KMS-11 (cell line): ENCODE measurements around the gene MRPS16.
"Not testable (repeated sequence)": the region's sequence is repeated elsewhere in the genome, so short reads cannot be mapped to it uniquely, and the experiment has no call there.

Experiments
- H2AFZ ChIP-seq: fragments of 200-600 bp; sonication (generic); 2 replicates; pipeline ENCODE4 v1.6.1; 2016; ENCODE audit warnings: antibody characterized with exemption, mixed run types, low read depth
- H3K27ac ChIP-seq: fragments of 200-600 bp; sonication (generic); 2 replicates; pipeline ENCODE4 v1.6.1; 2016; ENCODE audit warnings: mild to moderate bottlenecking, mixed run types
- H3K27me3 ChIP-seq: fragments of 200-600 bp; sonication (generic); 2 replicates; pipeline ENCODE4 v1.6.1; 2017; ENCODE audit warnings: mild to moderate bottlenecking, low read depth, mixed run types, moderate library complexity; ENCODE audit not compliant: insufficient read depth
- H3K36me3 ChIP-seq: fragments of 200-600 bp; sonication (generic); 2 replicates; pipeline ENCODE4 v1.6.1; 2017; ENCODE audit warnings: mild to moderate bottlenecking, mixed run types; ENCODE audit not compliant: insufficient read depth
- H3K4me1 ChIP-seq: fragments of 200-600 bp; sonication (generic); 2 replicates; pipeline ENCODE4 v1.6.1; 2016; ENCODE audit warnings: mild to moderate bottlenecking, low read depth, mixed run types; ENCODE audit not compliant: poor library complexity, severe bottlenecking
- H3K4me2 ChIP-seq: fragments of 200-600 bp; sonication (generic); 2 replicates; pipeline ENCODE4 v1.7.0; 2016; ENCODE audit warnings: mild to moderate bottlenecking, mixed run types
- H3K4me3 ChIP-seq: fragments of 200-600 bp; sonication (generic); IDR thresholded peaks from 2 replicates; pipeline ENCODE4 v1.6.1; 2017; ENCODE audit warnings: low read depth, low read length, mixed read lengths; ENCODE audit not compliant: insufficient read depth
- H3K79me2 ChIP-seq: fragments of 200-600 bp; sonication (generic); 2 replicates; pipeline ENCODE4 v1.6.1; 2016; ENCODE audit warnings: low read depth, mixed run types; ENCODE audit not compliant: insufficient read depth
- H3K9ac ChIP-seq: fragments of 200-600 bp; sonication (generic); 2 replicates; pipeline ENCODE4 v1.6.1; 2016; ENCODE audit warnings: mild to moderate bottlenecking, mixed run types
- H4K20me1 ChIP-seq: fragments of 200-600 bp; sonication (generic); 2 replicates; pipeline ENCODE4 v1.6.1; 2016; ENCODE audit warnings: mild to moderate bottlenecking, mixed run types; ENCODE audit not compliant: insufficient read depth
- CTCF ChIP-seq: fragments of 200-600 bp; sonication (generic); conservative IDR thresholded peaks from 2 replicates; pipeline ENCODE4 v1.6.1; 2017; ENCODE audit warnings: low read depth, mild to moderate bottlenecking, antibody characterized with exemption, low read length, moderate library complexity, mixed read lengths

The MRPS16 gene

GRCh38 chr10:73262880-73263555, 10.6 kb upstream of the MRPS16 start:
- no peaks in the 10 kb centered on the region for H4K20me1 ChIP-seq
- H3K79me2 ChIP-seq = no peaks in the 10 kb centered on the region
- H3K4me2 ChIP-seq = no peak overlapping the region
- H3K27ac ChIP-seq = no peak overlapping the region
- no peak overlapping the region for H2AFZ ChIP-seq
- no peaks in the 10 kb centered on the region for H3K27me3 ChIP-seq
- TF ChIP-seq CTCF = no peak
- no peak overlapping the region for H3K9ac ChIP-seq
- H3K4me3 ChIP-seq = no peak overlapping the region
- H3K4me1 ChIP-seq = no peaks in the 10 kb centered on the region
- no peaks in the 10 kb centered on the region for H3K36me3 ChIP-seq

GRCh38 chr10:73262105-73262730, 9.8 kb upstream of the MRPS16 start:
- Histone ChIP-seq H3K79me2 (no peaks in the 10 kb centered on the region), H4K20me1 (no peaks in the 10 kb centered on the region), H3K4me2 (no peak overlapping the region), H3K9ac (no peak overlapping the region), H3K27ac (no peak overlapping the region), H3K36me3 (no peaks in the 10 kb centered on the region), H3K27me3 (no peaks in the 10 kb centered on the region), H3K4me1 (no peaks in the 10 kb centered on the region), H3K4me3 (no peak overlapping the region), H2AFZ (no peak overlapping the region)
- TF ChIP-seq CTCF = no peak

- no peaks in the 10 kb centered on the region for H3K4me1 ChIP-seq
- H3K4me2 ChIP-seq = no peak overlapping the region
- H3K36me3 ChIP-seq = no peaks in the 10 kb centered on the region
- no peak for TF ChIP-seq CTCF
- H3K79me2 ChIP-seq = no peaks in the 10 kb centered on the region
- no peak overlapping the region for H3K4me3 ChIP-seq
- no peak overlapping the region for H3K27ac ChIP-seq
- no peaks in the 10 kb centered on the region for H4K20me1 ChIP-seq
- H3K9ac ChIP-seq = no peak overlapping the region
- no peaks in the 10 kb centered on the region for H3K27me3 ChIP-seq
- no peak overlapping the region for H2AFZ ChIP-seq
Measured at GRCh38 chr10:73261362-73261995, 9.0 kb upstream of the MRPS16 start.

GRCh38 chr10:73258612-73259011, 6.2 kb upstream of the MRPS16 start:
- not testable (repeated sequence) for H3K27me3 ChIP-seq, H3K4me3 ChIP-seq, H4K20me1 ChIP-seq, H3K4me2 ChIP-seq, H3K4me1 ChIP-seq, H3K79me2 ChIP-seq, H3K27ac ChIP-seq, H3K36me3 ChIP-seq, H3K9ac ChIP-seq, H2AFZ ChIP-seq

GRCh38 chr10:73253225-73253555, 746 bp upstream of the MRPS16 start:
- Histone ChIP-seq H3K79me2 (peaks cover 33% of the 10 kb centered on the region), H3K27ac (peak overlapping the region; percentile 65), H4K20me1 (no peaks in the 10 kb centered on the region), H3K27me3 (no peaks in the 10 kb centered on the region), H3K4me1 (peaks cover 22% of the 10 kb centered on the region), H3K36me3 (no peaks in the 10 kb centered on the region), H3K9ac (peak overlapping the region; percentile 73; the same call in 1 of the 2 replicates), H3K4me3 (no peak overlapping the region), H3K4me2 (peak overlapping the region; percentile 73), H2AFZ (peak overlapping the region; percentile 72; the same call in 1 of the 2 replicates)
- no peak for TF ChIP-seq CTCF
